ENCODE results near the gene ADRA2B. TPM values are rescaled to one million over a fixed set of nuclear protein-coding genes. Genes with fewer than 3 reads are reported as not detected.

ADRA2B gene
- total RNA-seq, 2 experiments from 2014 or later, result 0.30 to 0.54 TPM

DNA sequence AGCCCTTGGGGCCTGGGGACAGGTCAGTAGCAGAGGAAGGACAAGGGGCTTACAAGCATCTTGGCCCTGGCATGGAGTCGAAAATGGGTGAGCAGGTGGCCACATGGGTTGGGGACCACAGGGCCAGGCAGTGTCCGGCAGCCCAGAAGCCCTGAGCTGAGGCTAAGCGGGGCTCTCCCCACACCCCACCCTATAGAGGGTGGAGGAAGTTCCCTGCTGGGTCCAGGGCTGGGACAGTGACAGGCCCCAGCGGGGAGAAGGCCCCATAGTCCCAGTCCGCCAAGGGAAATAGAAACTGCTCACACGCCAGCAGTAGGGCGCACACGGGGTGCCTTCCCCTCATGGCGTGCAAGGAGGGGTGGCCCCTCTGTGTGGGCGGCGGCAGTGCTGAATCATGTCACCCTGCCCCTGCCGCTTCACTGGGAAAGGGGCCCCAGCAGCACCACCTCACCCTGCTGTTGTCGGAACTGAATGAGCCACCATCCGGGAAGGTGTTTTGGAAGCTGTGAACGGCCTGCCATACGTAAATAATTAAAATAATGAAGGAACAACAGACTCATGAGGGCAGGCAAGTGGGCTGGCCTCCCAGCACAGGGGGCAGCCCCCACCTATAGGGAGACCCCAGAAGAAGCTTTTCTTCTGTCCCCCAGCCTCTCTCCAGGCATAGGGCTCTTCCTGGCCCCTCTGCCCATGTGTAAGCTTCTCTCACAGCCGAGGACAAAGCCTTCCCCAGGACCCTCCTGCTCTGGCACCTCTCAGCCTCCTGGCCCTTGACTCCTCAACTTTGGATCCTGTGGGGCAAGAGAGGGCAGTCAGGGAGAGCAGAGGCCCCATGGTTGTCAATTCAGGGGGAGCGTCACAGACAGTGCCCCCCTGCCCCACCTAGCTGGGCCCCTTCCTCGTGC lies 41.5 kb upstream of the ADRA2B start:
- no peaks in the 10 kb centered on the region for H3K27me3 Mint-ChIP-seq
- H3K4me1 Mint-ChIP-seq, result peaks cover 90% of the 10 kb centered on the region
- POLR2A ChIA-PET, result interaction anchor here (0.5 to 4.1 kb wide), 6 partner anchors 13 to 369 kb away, joined by 3 to 119 read pairs (median 3); partner anchors contain the start of genes ASTL, DUSP2 and ITPRIPL1
- peak; percentile 99 for DNase-seq
- peak overlapping the region; percentile 61 for H3K4me3 Mint-ChIP-seq
- CTCF ChIA-PET, result interaction anchor here (0.7 to 4.1 kb wide), 10 partner anchors 10 to 165 kb away, joined by 3 to 33 read pairs (median 6); partner anchors contain the start of genes ASTL and DUSP2
- peaks cover 10% of the 10 kb centered on the region for H3K36me3 Mint-ChIP-seq (ENCODE audit: low read depth)
- peaks cover 9% of the 10 kb centered on the region for H3K9me3 Mint-ChIP-seq (ENCODE audit: low read depth)
- peak overlapping the region; percentile 98 for H3K27ac Mint-ChIP-seq
- peak; percentile 79 for ATAC-seq
- intact Hi-C loops (cut with DNase I, micrococcal nuclease), result loop anchor here (1.0 kb wide), 3 partner anchors 10 to 50 kb away; partner anchors contain the start of gene STARD7 (in 1 of the 2)

DNA sequence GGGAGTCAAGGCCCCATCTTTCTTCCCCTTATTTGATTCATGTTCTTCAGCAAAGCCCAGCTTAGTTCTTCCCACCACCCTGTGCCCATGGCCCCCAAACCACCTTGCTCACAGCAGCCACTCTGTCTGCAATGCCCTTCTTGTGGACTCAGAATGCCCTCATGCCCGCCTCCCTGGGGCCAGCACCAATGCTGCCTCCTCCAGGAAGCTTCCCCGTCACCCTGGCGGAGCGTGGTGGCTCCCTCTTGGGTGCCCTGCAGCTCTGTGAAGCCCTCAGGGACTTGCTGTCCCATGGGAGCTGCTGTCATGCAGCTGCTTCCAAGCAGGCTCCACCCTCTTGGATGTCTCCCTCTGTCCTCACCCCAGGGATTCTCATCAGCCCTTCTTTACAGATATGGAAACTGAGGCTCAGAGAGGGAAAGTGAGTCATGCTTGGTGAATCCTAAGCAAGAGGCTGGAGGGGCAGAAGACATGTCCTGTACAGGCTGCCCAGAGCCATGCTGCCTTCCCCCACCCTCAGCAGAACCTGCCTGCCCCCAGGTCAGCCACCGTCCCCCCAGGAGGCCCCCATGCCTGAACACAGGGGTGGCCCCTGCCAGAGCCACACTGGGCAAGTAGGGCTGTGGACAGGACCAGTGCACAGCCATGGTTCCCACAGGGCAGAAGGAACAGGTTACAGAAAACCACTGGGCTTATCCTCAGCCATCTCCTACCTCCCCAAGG lies 40.7 kb upstream of the ADRA2B start:
- peak overlapping the region; percentile 61 for H3K4me3 Mint-ChIP-seq
- ChIA-PET POLR2A (interaction anchor here (1.9 to 4.1 kb wide), 2 partner anchors 12 to 17 kb away, joined by 6 to 119 read pairs; partner anchors contain the start of gene DUSP2), CTCF (interaction anchor here (1.3 to 4.1 kb wide), 4 partner anchors 9 to 17 kb away, joined by 4 to 33 read pairs (median 11); partner anchors contain the start of gene DUSP2)
- intact Hi-C loops (cut with DNase I, micrococcal nuclease), result loop anchor here (1.0 kb wide), 3 partner anchors 7 to 51 kb away; partner anchors contain the start of gene STARD7 (in 1 of the 2)
- H3K36me3 Mint-ChIP-seq (ENCODE audit: low read depth), result peaks cover 10% of the 10 kb centered on the region
- H3K27ac Mint-ChIP-seq, result peak overlapping the region; percentile 98
- peaks cover 9% of the 10 kb centered on the region for H3K9me3 Mint-ChIP-seq (ENCODE audit: low read depth)
- DNase-seq (peak; percentile 53), ATAC-seq (peak; percentile 4)
- peaks cover 89% of the 10 kb centered on the region for H3K4me1 Mint-ChIP-seq
- no peaks in the 10 kb centered on the region for H3K27me3 Mint-ChIP-seq

DNA sequence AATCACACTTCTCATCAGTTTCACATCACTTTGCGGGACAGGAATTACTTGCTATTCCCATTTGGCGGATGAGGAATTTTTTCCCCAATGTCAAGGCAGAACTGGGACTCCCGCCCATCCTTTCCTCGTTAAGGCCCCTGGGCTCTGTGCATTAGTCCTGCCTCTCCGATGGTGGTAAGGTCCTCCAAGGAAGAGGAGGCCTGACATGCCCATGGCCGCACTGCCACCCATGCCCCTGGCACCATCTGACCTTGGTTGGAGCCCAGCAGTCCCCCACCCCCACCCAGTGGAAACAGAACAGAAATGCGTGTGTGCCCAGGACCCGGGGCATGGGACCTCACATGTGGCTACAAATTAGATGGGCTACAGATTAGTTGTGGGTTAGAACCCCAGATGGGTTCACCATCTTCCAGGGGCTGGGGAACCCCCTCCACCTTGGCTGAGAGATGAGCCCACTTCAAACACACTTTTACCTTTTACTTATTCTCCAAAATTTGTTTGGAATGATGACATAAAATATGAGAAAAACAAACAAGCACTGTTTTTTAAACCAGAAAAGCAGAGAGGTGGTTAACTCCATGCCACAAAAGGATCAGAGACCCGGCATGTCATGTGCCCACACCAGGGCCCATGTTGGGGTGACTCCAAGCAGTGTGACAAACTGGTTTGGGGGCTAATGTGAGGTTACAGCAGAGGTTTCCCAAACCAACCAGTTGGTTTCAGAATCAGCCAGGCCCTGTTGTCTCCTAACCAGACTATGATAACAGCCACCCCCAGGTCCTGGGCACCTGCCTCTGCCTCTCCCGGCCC lies 39.8 kb upstream of the ADRA2B start:
- POLR2A ChIA-PET, result interaction anchor here (4.1 kb wide), 1 partner anchor 11 kb away, joined by 119 read pairs; the partner anchor contains the start of gene DUSP2
- no peaks in the 10 kb centered on the region for H3K27me3 Mint-ChIP-seq
- H3K9me3 Mint-ChIP-seq (ENCODE audit: low read depth), result peaks cover 9% of the 10 kb centered on the region
- peak; percentile 51 for ATAC-seq
- DNase-seq, result peak; percentile 79
- peaks cover 89% of the 10 kb centered on the region for H3K4me1 Mint-ChIP-seq
- peaks cover 10% of the 10 kb centered on the region for H3K36me3 Mint-ChIP-seq (ENCODE audit: low read depth)
- H3K4me3 Mint-ChIP-seq, result peak overlapping the region; percentile 61
- CTCF ChIA-PET, result interaction anchor here (1.2 to 4.1 kb wide), 4 partner anchors 9 to 18 kb away, joined by 4 to 33 read pairs (median 5); partner anchors contain the start of gene DUSP2
- intact Hi-C loops (cut with DNase I, micrococcal nuclease), result loop anchor here in 1 of 2 experiments (1.0 kb wide), 1 partner anchor 8 kb away; no protein-coding TSS in a partner anchor
- H3K27ac Mint-ChIP-seq, result peak overlapping the region; percentile 98

DNA sequence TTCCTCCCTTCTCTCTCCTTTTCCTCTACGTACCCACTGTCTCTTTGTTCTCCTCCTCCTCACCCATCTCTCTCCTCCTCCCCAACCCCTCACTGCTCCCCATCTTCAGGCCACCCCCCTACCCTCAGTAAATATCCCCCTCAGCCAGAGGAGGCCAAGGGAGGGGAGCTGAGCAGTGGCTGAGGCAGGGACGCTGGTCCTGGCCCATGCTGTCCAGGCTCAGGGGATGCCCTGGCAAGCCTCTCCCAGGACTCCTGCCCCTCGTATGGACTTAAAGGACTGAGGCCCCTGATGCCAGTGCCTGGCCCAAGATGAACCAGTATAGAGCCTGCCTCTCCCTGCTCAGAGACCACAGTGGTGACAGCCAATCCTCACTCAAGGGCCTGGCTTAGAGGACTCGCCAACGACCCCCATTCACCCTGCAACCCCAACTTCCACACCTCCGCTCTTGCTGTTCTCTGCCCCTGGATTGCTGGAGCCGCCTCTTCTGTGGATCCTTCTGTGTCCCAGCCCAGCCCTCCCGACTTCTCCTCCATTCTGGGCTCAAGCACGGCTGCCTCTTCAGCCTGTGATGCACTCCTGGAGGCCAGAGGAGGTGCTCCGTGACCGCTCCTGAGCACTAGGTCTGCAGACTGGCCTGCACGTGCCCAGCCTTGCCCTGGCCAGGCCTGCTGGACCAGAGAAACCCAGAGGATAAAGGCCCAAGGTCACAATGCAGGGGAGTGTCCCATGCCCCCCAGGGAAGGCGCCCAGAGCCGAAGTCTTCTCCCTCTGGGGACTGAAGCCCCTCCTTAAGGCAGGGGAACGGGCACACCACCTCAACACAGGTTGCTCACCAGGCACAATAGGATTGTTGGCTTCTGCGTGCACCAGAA lies 38.4 kb upstream of the ADRA2B start:
- Mint-ChIP-seq H3K27ac (peak overlapping the region; percentile 72), H3K4me1 (peaks cover 92% of the 10 kb centered on the region), H3K9me3 (ENCODE audit: low read depth) (no peaks in the 10 kb centered on the region), H3K27me3 (no peaks in the 10 kb centered on the region), H3K36me3 (ENCODE audit: low read depth) (peaks cover under 1% of the 10 kb centered on the region), H3K4me3 (no peak overlapping the region)
- CTCF ChIA-PET, result interaction anchor here (1.2 kb wide), 2 partner anchors 9 to 19 kb away, joined by 4 to 5 read pairs; no protein-coding TSS in a partner anchor
- DNase-seq (no peak), ATAC-seq (no peak)
- intact Hi-C loops (cut with DNase I, micrococcal nuclease), result no loop called here
- POLR2A ChIA-PET, result no interaction called here

DNA sequence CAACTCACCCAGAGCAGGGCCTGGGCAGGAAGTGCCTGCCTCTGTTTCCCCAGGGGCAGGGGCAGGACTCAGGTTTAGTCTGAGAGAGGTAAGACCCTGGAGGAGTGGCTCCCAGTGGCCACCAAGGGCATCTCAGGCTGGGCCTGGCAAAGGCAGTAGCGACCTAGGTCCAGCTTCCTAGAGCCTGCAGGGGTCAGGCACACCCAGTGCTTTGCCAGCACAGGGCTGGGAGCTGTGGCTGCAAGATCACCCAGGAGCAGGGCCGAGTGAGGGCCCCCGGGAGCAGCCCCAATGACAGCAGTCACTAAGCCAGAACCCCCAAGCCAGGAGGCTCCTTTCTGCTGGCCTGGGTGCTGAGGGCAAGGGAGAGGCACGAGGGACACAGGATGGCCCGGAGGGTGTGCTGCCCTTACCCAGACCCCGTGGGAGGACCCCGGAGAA lies 37.6 kb upstream of the ADRA2B start:
- H3K36me3 Mint-ChIP-seq (ENCODE audit: low read depth), result no peaks in the 10 kb centered on the region
- ChIA-PET CTCF (interaction anchor here (1.2 kb wide), 1 partner anchor 10 kb away, joined by 4 read pairs; no protein-coding TSS in a partner anchor), POLR2A (interaction anchor here (1.0 kb wide), 1 partner anchor 10 kb away, joined by 3 read pairs; no protein-coding TSS in a partner anchor)
- H3K27me3 Mint-ChIP-seq, result no peaks in the 10 kb centered on the region
- ATAC-seq, result no peak
- H3K9me3 Mint-ChIP-seq (ENCODE audit: low read depth), result no peaks in the 10 kb centered on the region
- peaks cover 92% of the 10 kb centered on the region for H3K4me1 Mint-ChIP-seq
- H3K27ac Mint-ChIP-seq, result peak overlapping the region; percentile 67
- DNase-seq, result peak; percentile 33
- no peak overlapping the region for H3K4me3 Mint-ChIP-seq
- intact Hi-C loops (cut with DNase I, micrococcal nuclease), result no loop called here

DNA sequence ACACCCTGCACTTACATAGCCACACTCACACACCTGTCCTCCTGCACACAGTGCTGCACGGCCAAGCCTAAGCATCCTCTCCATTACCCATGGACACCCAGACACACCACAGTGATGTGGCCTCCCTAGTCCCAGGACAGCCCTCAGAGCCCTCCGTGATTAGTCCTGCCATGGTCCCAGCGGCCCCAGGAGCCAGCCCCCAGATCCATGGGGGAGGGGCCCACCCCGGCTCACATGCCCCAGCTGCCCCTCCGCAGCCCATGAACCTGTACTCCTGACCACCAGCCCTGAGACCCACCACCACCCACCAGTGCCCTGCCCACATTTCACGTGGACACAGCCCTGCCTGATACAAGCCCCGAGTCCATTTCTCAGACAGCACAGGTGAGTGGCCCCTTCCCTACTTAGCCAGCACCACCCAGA lies 36.9 kb upstream of the ADRA2B start:
- ATAC-seq (no peak), DNase-seq (no peak)
- Mint-ChIP-seq H3K4me3 (no peak overlapping the region), H3K27ac (peak overlapping the region; percentile 70), H3K36me3 (ENCODE audit: low read depth) (peaks cover under 1% of the 10 kb centered on the region), H3K4me1 (peaks cover 92% of the 10 kb centered on the region), H3K27me3 (no peaks in the 10 kb centered on the region), H3K9me3 (ENCODE audit: low read depth) (no peaks in the 10 kb centered on the region)
- POLR2A ChIA-PET, result interaction anchor here (1.0 kb wide), 1 partner anchor 11 kb away, joined by 3 read pairs; no protein-coding TSS in a partner anchor
- CTCF ChIA-PET, result interaction anchor here (0.5 to 1.3 kb wide), 3 partner anchors 10 to 162 kb away, joined by 3 to 7 read pairs (median 4); partner anchors contain the start of gene ANKRD36C
- intact Hi-C loops (cut with DNase I, micrococcal nuclease), result no loop called here

DNA sequence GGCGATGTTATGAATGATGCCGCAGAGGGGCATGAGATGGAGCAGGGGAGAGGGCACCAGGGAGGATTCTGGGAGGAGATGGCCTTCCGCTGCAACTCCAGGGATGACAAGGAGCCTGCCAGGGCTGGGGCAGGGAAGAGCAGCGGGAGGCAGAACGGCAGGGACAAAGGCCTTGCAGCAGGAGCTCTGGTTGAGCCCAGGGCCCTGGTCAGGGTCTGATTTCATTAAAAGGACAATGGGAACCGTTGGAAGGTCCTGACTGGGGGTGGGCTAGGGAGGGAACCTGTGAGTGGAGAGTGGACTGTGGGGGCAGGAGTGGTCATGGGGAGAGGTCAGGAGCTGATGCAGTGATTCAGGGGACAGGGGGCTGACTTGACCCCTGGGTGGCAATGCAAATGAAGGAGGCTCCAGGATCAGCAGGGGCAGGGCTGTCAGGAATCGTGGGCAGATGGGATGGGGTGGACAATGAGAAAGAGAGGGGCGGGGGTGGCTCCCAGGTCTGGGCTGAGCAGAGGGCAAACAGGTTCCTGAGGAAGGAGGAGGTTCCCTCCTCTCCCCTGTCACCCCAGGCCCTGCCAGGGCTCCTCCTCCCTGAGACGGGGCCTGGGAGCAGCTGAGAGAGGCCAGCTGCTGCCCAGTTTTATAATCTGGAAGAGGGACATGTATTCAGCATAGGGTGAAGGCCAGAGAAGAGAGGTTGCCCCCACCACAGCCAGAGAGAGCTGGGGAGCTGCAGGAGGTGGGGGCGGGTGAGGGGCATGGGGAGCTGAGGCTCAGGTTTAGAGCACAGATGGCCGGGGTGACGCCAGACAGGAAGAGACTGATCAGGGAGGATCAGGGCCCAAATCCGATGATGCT lies 36.2 kb upstream of the ADRA2B start:
- DNase-seq, result peak; percentile 32
- peaks cover 93% of the 10 kb centered on the region for H3K4me1 Mint-ChIP-seq
- POLR2A ChIA-PET, result interaction anchor here (1.0 kb wide), 1 partner anchor 11 kb away, joined by 3 read pairs; no protein-coding TSS in a partner anchor
- CTCF ChIA-PET, result interaction anchor here (0.5 to 1.6 kb wide), 5 partner anchors 10 to 431 kb away, joined by 3 to 11 read pairs (median 3); partner anchors contain the start of gene ANKRD36C
- no peaks in the 10 kb centered on the region for H3K27me3 Mint-ChIP-seq
- H3K9me3 Mint-ChIP-seq (ENCODE audit: low read depth), result no peaks in the 10 kb centered on the region
- ATAC-seq, result no peak
- intact Hi-C loops (cut with DNase I, micrococcal nuclease), result no loop called here
- peak overlapping the region; percentile 70 for H3K27ac Mint-ChIP-seq
- peaks cover 4% of the 10 kb centered on the region for H3K36me3 Mint-ChIP-seq (ENCODE audit: low read depth)
- no peak overlapping the region for H3K4me3 Mint-ChIP-seq

DNA sequence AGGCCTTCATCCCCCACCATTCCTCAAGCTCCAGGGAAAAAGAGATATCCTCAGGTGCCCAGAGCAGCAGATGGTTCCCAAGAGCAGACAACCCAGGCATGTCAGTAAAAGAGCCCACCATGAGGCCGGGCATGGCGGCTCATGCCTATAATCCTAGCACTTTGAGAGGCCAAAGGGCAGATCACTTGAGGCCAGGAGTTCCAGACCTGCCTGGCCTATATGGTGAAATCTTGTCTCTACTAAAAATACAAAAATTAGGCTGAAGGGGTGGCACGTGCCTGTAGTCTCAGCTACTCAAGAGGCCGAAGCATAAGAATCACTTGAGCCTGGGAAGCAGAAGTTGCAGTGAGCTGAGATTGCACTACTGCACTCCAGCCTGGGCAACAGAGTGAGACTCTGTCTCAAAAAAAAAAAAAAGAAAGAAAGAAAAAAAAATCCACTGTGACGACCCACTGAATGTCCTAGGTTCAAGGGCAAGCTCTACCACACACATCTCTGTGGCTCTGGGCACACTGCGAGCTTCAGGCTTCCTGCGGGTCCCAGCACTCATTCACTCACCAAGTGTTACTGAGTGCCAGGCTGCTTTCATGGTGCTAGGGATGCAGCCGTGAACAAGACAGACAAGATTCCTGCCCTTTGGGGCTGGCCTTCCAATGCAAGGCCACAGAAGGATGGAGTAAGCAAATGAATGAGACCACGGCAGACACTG lies 35.4 kb upstream of the ADRA2B start:
- ChIA-PET CTCF (interaction anchor here (0.7 to 17.4 kb wide), 6 partner anchors 10 to 431 kb away, joined by 3 to 347 read pairs (median 7); partner anchors contain the start of gene ASTL), POLR2A (interaction anchor here (1.0 kb wide), 1 partner anchor 8 kb away, joined by 3 read pairs; no protein-coding TSS in a partner anchor)
- intact Hi-C loops (cut with DNase I, micrococcal nuclease), result no loop called here
- H3K4me1 Mint-ChIP-seq, result peaks cover 93% of the 10 kb centered on the region
- H3K36me3 Mint-ChIP-seq (ENCODE audit: low read depth), result peaks cover 4% of the 10 kb centered on the region
- ATAC-seq, result no peak
- no peaks in the 10 kb centered on the region for H3K27me3 Mint-ChIP-seq
- H3K27ac Mint-ChIP-seq, result peak overlapping the region; percentile 69
- no peak for DNase-seq
- no peak overlapping the region for H3K4me3 Mint-ChIP-seq
- no peaks in the 10 kb centered on the region for H3K9me3 Mint-ChIP-seq (ENCODE audit: low read depth)

Measured in activated CD4-positive, alpha-beta T cell treated with anti-CD3 and anti-CD28 coated beads for 36 hours (primary cell).